NCI-H460 (cell line): ENCODE results near the gene NEK10. TPM values are rescaled to one million over a fixed set of nuclear protein-coding genes. Genes with fewer than 3 reads are reported as not detected.
"Not testable (repeated sequence)": the region's sequence is repeated elsewhere in the genome, so short reads cannot be mapped to it uniquely, and the experiment has no call there.

Experiments used
- DNase-seq: peaks from one replicate; pipeline ENCODE4 v3.0.0-alpha.2; 2016; ENCODE audit warnings: low read depth; ENCODE audit errors: extremely low read depth
- total RNA-seq: library from RNA; depleted of rRNA; stranded (reverse); fragments of >200 nt; shearing (Covaris generic); gene quantifications from 2 replicates; pipeline ENCODE4 v1.2.3, GENCODE V29; 2014

Gene NEK10
- total RNA-seq, 1 experiment from 2014 or later, result 1.5 TPM

DNA sequence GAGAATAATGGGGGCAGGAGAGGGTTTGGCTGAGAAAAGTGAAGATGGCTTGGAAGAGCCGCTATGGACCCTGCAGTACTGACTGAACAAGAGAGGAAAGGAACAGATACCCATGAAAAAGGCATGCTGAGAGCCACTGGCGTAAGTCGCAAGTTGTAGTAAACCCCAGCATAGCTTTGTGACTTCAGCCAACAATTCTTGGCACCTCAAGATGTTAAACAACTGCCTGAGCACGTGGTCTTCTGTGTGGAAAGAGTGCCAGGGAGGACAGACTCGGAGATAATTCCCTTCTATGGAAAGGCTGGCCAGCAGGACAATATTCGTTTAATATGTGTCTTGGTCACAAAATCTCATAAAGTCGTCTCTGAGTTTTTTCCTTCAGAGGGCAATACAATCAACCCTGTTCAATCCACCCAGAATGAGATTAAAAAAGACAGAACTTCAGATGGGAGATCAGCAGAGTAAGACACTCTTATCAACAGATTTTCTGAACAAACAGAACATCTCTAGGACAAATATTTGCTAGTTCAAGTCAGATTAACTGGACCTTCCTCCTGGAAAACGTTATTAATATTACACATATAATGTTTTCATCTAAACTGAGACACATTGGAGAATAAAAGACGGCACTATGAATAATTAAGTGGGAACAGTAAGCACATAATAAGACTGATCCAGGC, 49.2 kb downstream of the NEK10 start:
- no peak for DNase-seq

DNA sequence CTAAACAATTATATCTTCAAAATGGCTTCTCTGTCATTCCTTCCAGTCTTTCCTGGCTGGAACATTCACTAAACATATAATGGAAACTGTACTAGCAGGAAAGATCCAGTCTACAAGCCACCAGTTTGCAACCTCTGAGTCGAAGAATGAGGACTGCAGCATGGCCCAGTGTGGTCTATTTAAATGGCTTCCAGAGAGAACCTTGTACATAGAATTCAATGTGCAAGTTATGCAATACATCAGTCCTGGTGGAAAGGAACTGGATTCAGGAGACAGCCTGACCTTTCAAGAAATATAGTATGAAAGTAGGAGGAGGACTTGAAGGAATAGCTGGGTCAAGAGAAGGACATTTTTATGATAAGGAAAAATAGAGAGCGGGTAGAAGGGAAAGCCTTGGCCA, 49.9 kb downstream of the NEK10 start:
- no peak for DNase-seq

DNA sequence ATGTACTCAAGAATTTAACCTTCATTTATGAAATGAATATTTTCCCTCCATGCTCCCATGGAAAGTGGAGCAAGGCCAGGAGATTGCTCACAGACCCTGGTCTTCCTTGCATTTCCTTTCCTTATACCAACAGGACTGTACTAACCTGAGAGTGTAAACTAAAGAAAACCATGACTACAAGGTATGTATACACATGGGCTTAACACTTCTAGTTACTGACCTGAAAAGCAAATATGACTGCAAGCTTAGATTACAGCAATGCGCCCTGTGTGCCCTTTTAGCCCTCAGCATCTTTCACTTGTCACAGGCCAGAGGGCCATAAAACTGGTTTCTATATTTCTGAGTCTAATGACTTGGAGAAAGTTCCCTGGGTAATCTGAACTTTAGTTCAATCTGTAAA, 52.1 kb downstream of the NEK10 start:
- DNase-seq, result no peak

DNA sequence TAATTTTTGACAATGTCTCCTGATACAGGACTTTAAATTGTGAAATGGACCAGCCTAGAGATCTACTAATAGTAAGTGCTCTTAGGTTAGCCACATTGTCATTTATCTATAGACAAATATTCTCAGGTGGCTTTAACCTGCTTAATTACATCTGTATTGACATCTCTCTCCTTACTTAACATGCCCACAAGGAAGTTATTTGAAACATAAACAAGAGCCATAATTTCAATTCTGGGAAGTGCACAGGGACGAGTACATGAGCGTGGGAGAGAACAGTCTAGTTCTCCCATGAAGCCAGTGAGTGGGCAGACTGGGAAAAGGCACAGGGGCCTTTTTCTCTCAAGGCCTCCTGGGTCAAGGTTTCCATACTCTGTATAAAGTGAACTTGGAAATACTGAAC, 54.2 kb downstream of the NEK10 start:
- no peak for DNase-seq

DNA sequence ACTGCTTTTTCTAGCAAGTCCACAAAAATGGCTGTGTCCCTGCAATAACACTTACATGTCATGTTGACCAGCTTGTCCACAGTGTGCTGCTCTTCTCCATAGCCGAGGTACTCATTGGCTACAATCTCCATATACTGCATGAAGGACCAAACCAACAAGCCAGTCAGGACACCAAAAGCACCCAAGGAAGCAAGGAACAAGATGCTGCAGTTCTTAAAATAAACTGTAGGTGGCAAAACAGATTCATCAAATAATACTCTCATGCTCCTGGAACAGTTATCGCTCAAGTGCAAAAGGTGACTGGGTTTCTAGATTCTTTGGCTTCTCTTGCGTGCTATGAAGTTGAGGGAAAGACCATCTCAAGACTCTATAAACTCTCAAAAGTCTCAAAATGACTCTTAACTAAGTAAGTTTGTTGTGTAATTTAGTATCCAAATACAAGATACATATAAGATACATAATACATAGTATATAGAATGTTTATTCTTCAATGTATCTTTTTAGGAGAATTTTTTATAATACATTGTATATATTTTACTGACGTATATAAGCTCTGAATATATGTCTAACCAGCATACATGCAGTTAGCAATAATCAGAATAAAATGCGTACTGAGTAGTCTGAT, 57.0 kb downstream of the NEK10 start:
- DNase-seq, result peak; percentile 65

DNA sequence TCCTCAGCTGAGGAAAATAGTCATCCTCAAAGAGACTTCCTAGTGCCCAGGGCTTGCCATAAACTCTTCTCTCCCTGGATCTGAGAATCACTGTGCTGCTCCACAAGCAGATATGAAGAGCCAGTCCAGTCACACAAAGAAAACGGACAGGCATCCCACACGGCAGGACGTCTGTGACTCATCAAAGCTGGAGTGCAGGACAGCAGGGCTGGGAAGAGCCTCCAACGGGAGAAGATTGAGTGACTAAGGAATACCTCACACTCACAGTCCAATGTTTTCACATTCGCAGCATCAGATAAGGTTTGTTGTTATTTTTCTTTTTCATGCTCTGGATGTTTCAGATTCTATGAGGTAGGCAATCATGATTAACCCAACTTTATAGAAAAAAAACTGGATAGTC, 57.8 kb downstream of the NEK10 start:
- DNase-seq, result peak; percentile 59

DNA sequence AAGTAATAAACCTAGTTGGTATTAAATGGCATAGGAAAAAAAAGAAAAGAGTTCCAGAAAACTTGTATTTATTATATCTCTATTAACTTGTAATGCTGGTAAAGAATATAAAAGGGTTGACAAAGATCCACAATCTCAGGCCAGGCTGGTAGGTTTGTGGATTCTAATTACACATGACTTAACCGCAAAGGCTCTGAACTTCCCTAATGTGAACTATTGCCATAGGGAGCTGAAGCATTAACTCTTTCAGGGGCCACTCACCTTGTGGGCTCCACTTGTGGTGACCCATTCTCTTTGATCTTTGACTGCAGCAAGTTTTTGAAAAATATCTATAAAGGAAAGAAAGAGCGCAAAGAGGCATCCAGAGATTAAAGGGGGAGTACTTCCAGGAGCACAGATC, 58.5 kb downstream of the NEK10 start:
- DNase-seq, result no peak

DNA sequence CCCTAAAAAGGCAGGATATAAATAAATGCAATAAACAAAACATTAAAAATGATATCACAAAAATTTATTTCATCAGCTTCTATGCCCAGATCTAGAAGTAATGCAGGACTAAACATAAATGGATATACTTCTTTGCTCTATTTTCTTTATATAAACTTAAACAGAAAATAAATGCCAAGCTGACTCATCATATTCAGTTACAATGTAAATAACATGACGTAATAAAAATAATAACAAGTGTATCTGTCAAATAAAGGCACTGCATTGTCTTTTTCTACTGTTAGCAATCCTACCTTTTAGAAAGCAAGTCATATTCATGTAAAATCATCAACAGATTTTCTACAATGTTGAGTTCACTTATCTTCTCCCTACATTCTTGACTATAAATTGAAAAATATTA, 61.6 kb downstream of the NEK10 start:
- DNase-seq, result no peak

DNA sequence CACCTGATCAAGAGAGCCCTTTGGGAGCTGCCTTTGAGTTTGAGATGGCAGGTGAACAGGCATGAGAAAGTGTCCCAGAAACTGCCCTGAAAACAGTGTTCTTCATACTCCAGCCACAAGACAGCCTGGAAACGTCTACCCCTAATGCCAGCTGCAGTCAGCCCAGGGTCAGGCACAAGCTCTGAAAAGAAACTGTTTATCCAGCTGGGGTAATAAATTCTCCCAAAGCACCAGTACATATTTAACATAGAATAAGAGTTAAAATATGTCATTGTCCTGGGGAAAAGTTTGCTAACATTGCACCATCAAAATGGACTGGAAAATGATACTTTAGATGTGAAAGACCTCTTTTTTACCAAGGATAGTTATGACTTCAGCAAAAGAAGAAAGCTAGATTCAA, 66.3 kb downstream of the NEK10 start:
- DNase-seq, result no peak

DNA sequence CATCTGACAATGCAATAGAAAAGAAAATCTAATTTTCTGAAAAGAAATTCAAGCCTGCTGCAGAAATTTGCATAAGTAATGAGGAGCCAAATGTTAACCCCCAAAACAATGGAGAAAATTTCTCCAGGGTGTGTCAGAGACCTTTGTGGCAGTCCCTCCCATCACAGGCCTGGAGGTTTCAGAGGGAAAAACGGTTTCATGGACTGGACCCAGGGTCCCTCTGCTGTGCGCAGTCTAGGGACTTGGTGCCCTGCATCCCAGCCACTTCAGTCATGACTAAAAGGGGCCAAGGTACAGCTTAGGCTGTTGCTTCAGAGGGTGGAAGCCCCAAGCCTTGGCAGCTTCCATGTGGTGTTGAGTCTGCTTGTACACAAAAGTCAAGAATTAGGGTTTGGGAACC, 70.2 kb downstream of the NEK10 start:
- DNase-seq, result not testable (repeated sequence)

DNA sequence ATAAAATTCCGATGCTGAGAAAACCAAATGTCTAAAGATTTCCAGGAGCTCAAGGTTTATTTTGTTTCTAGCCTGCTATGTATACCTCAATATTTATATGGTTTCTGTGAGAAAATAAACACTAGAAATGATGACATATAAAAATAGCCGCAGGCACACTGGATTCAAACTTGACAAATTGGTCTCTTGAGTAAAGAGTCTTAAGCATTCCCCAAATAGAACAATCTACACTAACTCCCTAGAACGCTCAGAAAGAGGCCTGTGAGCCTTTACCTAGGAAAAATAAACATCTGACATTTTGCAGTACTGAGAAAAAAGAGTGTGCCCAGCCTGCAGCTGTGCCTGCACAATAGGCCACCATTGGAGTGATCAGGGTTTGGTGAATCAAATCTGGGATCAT, 75.2 kb downstream of the NEK10 start:
- no peak for DNase-seq

DNA sequence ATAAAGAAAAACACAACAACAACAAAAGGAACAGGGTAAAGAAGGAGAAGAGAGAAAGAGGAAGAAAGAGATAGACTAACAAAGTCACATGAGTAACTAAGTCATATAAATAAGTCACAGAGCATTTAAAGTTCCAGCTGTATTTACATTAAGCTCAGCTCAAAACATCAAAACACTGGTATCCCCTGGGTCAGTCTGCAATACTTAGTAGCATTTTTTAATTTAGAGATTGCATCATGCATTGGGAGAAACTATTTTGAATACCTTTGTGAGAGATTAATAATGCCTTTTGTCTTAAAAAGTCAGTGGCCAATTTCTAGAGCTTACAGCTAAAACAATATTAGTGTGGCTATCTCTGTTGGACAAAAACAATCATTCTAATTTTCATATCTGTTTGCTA, 78.4 kb downstream of the NEK10 start:
- DNase-seq, result no peak

DNA sequence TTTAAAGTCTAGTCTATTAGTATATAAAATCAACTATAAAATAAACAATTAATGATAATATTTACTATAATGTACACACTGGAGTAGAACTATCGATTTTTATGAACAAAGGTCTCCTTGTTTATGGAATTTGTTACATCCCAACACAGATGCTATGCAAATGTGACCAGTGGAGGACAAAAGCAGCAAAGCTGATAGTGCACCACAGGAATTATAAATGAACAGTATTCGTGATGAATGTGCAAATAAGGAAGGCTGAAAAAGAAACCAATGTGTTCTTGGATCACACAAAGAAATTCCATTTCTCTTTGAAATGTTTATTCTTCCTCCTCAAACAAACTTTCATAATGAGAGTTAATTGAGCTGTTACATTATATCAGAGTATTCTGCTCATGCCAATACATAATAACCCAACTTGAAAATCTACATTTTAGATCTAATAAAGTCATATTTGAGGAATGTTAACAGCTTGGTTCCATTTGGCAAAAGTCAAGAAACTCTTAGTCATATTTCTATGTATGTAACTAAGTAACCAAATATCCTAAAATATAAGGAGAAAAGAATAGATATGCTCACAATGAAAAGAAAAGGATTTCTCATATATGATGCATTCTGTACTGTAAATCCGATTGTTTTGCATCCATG, 79.3 kb downstream of the NEK10 start:
- DNase-seq, result no peak

DNA sequence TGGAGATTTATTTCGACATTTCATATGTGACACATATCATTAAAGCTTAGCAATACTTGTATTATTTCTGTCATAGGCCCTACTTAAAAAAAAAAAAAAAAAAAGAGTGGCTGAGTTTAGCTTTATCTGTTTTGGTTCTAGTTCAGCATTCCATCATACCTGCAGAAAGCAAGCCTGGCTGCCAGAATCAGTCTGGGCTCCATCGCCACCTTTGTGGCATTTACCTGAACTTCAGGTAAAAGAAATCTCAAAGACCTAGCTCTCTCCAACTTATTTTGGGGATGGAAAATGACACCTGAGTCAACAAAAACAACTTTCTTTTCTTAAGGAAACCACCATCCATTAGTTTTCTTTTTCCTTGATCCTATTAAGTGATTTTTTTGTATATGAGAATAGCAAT, 82.1 kb downstream of the NEK10 start:
- DNase-seq, result no peak

DNA sequence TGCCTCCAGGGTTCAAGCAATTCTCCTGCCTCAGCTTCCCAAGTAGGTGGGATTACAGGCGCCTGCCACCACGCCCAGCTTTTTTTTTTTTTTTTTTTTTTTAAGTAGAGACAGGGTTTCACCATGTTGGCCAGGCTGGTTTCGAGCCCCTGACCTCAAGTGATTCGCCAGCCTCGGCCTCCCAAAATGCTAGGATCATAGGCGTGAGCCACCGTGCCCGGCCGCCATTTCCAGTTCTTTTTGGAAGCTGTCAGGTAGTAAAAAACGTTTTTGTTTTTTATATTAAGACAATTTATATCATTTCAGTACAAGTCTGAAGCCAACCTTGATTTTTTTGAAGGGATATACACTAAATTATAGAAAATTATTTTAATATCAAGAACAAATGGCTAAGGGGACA, 82.7 kb downstream of the NEK10 start:
- not testable (repeated sequence) for DNase-seq

DNA sequence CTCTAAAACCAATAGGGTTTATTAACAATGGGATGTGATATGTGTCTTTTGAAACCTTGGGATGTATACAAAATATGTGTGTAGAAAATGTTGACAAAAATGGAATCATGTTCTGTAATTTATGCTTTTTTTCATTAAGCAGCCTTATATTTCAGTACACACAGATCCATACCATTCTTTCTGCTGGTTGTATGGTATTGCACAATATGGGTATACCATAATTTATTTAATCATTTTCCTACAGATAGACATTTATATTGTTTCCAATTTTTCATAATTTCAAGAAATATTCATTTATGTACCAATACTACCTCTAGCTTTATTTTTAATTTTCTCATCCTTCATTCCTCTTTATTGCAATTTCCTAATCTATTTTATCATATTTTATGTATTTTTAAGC, 83.5 kb downstream of the NEK10 start:
- DNase-seq, result no peak

DNA sequence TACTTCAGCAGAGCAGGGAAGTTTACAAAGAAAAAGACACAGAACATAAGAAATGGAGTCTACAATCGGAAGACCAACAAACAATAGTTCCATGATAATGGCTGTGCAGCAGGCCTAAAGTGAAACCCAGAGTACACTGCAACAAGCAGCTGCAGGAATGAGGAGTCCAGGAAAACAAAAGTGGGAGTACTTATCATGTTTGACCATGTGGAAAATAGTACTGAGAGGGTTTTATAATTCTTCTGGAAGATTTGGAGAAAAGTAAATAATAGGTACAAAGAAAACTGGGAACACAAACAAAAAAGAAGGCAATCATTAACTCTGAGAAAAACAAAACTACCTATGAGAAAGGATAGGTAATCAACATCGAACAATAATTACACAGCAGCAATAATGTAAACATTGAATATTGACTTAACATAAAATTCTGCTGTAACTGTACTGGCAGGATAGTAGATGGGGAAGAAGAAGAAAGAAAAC, 87.5 kb downstream of the NEK10 start:
- no peak for DNase-seq

DNA sequence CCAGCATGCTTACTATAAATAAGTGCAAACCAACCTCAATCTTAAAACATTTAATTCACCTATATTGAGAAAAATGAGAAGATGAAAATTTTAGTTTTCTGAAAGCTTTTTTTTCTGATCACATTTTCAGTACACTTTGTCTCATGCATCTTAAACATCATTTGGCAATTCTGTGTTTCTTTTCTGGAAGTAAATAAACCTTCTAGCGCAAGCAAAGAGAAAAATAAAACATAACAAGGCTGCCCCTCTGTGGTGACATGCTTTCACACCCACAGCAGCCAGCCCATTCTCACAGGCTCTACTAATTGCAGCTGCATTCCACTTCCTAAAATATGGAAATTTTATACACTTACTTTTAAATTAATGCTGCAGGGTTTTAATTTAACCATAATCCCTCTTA, 90.1 kb downstream of the NEK10 start:
- peak; percentile 16 for DNase-seq

DNA sequence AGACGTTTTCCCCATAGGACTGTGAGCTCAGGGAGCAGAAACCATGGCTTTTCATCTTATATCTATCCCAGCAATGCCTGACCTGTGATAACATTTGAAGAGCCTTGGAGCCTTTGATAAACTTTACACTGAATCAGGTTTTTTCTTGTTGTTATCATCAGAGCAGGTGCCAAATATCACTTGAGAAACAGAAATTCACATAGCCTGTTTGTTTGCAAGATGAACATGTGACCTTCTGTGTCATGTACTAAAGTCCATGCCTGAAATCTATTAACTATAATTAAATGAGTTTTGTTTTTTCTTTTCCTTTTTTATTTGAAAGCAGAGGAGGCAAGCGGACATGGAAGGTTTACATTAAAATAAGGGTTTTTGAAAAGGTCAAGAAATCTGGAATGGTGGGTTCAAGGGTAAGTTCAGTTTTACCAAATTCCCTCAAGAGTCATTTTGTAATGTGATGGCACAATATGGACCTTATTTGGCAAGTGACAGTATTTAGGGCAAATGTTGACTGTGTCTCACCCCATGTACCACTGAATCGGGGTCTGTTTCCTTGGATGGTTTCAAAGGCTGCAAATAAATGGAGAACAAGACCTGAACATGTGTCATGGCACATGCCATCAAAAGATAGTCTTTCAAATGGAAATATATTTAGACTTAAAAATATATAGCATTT, 90.7 kb downstream of the NEK10 start:
- DNase-seq, result no peak

DNA sequence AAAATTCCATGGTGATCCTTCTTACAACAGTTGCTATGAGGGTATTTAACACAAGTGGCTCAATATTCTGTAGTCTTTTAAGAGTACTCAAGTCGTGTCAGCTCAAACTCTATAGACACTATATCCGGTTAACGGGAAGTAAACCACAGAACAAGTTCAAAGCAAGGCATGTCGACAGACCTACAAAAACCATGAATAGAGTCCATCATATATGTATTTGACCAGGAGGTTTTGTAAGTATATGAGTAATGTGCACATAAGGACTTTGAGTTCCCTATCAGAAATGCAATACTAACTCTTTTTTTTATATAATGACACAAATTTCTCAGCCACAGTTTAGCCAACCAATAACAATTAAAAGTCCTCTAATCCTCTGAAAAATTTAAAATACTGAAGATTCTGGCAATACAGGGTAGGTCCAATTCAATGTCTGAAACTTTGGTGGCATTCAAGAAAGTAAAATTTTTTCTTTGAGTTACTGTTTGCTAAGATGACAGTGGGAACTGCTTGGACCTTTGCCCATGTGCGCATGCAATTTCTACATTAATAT, 93.7 kb downstream of the NEK10 start:
- DNase-seq, result no peak

DNA sequence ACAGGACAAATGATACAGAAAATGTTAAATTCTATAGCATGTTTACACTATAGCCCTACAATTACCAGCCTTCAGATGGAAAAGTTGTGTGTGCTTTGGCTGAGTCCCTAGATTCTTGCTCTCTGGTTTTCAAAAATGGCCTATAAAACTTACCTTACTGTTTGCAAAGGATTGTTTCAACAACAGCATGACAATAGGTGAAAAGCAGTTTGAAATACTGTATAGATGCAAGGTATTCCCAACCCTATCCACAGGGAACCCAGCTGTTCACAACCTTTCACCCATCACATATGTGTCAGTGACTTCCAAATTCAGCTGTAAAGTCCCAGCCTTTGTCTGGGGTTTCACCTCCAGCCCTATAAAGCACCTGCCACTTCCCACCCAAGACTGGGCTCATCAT, 97.3 kb downstream of the NEK10 start:
- DNase-seq, result no peak
